Skeletal muscle tissue (tissue), 1 donor: Measurements from ENCODE around the gene SLC5A6. TPM values are rescaled to one million over a fixed set of nuclear protein-coding genes. Genes with fewer than 3 reads are reported as not detected.

Source experiments
- total RNA-seq: library from RNA; depleted of rRNA; stranded (reverse); fragments of >200 nt; gene quantifications from one replicate; pipeline ENCODE4 v1.2.3, GENCODE V29; 2014

Gene SLC5A6
- total RNA-seq, 1 donor from 2014 or later = 7.8 TPM

Other genes with a start within 250 kb of the SLC5A6 start
- 3.7 TPM for gene MAPRE3, start 241.6 kb downstream of the SLC5A6 start, total RNA-seq
- gene TMEM214, start 179.3 kb downstream of the SLC5A6 start, total RNA-seq = 23.5 TPM
- 6.8 TPM for gene AGBL5, start 160.6 kb downstream of the SLC5A6 start, total RNA-seq
- 352 TPM for gene OST4, start 140.6 kb downstream of the SLC5A6 start, total RNA-seq
- gene EMILIN1, start 133.7 kb downstream of the SLC5A6 start, total RNA-seq = 61.6 TPM
- 2.1 TPM for gene KHK, start 125.5 kb downstream of the SLC5A6 start, total RNA-seq
- gene CGREF1, start 93.1 kb downstream of the SLC5A6 start, total RNA-seq = 2.1 TPM
- gene ABHD1, start 88.5 kb downstream of the SLC5A6 start, total RNA-seq = not detected
- gene PREB, start 77.6 kb downstream of the SLC5A6 start, total RNA-seq = 14.1 TPM
- gene PRR30, start 72.9 kb downstream of the SLC5A6 start, total RNA-seq = not detected
- 0.52 TPM for gene TCF23, start 63.3 kb downstream of the SLC5A6 start, total RNA-seq
- 172 TPM for gene ATRAID, start 227 bp downstream of the SLC5A6 start, total RNA-seq
- 28.2 TPM for gene CAD, start 5.1 kb upstream of the SLC5A6 start, total RNA-seq
- gene SLC30A3, start 50.8 kb upstream of the SLC5A6 start, total RNA-seq = 0.52 TPM
- gene DNAJC5G, start 63.2 kb upstream of the SLC5A6 start, total RNA-seq = under 0.01 TPM
- 60.0 TPM for gene TRIM54, start 70.2 kb upstream of the SLC5A6 start, total RNA-seq
- 1.0 TPM for gene UCN, start 96.2 kb upstream of the SLC5A6 start, total RNA-seq
- gene MPV17, start 110.8 kb upstream of the SLC5A6 start, total RNA-seq = 23.0 TPM
- 24.0 TPM for gene GTF3C2, start 144.5 kb upstream of the SLC5A6 start, total RNA-seq
- 18.3 TPM for gene EIF2B4, start 158.1 kb upstream of the SLC5A6 start, total RNA-seq
- 81.9 TPM for gene SNX17, start 158.3 kb upstream of the SLC5A6 start, total RNA-seq
- 7.3 TPM for gene ZNF513, start 168.5 kb upstream of the SLC5A6 start, total RNA-seq
- gene PPM1G, start 197.3 kb upstream of the SLC5A6 start, total RNA-seq = 42.8 TPM
- 81.4 TPM for gene NRBP1, start 216.4 kb upstream of the SLC5A6 start, total RNA-seq
- not detected for gene KRTCAP3, start 230.1 kb upstream of the SLC5A6 start, total RNA-seq